Stimulated activated CD4-positive, alpha-beta T cell treated with anti-CD3 and anti-CD28 coated beads, Interleukin-15, amount 100 ng/mL, for 1 hour (primary cell): ENCODE results near the gene HIP1.
"Not testable (repeated sequence)": the region's sequence is repeated elsewhere in the genome, so short reads cannot be mapped to it uniquely, and the experiment has no call there.

Experiments
- DNase-seq, 2 donors: peaks; one replicate each; pipeline ENCODE4 v3.0.0-alpha.2; 2020; ENCODE audit warnings: low read depth in 1 of 2, low spot score in 1 of 2

Gene HIP1

DNA sequence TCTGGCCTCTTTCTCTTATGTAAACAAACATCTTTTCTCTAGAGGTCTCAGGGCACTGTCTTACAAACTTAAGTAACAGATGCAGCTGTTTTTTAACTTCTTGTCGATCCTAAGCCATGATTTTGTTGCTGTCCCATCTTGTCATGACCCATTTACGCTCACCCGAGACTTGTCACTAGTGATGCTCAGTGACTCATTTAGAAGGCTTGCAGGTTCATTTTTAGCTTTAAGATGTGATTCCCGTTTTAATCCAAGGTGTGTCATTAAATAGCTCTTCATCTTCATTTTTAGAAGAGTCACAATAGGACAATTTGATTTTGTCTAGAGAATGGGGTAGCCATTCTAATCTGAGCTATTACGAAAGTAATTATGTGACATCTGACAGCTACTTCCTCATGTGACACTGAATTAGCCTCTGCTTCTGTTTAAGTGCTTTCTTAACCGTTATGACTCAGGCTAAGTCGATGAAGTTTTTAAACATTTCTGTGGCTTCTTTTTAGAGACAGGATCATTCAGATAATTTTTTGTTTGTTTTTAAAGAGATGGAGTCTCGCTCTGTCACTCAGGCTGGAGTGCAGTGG lies 203.9 kb downstream of the HIP1 start:
- DNase-seq = no peak

DNA sequence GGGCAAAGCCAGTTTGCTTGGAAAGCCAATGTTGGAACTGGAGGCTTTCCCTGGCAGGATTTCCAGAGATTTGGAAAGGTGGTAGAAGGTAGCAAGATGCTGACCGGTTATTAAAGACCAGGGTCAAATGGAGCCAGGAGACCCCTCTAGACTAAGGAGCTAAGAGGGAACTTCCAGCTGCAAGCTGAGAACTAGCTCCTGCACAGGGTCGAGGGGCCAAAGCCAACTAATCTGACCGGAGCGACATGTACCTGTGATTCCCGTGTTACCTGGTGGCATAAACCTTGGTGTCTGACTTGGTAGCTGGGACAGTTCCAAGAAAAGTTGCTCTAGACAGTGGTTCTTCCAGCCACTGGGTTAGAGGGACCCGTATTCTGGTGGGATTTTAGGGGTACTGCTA lies 204.8 kb downstream of the HIP1 start:
- no peak for DNase-seq

DNA sequence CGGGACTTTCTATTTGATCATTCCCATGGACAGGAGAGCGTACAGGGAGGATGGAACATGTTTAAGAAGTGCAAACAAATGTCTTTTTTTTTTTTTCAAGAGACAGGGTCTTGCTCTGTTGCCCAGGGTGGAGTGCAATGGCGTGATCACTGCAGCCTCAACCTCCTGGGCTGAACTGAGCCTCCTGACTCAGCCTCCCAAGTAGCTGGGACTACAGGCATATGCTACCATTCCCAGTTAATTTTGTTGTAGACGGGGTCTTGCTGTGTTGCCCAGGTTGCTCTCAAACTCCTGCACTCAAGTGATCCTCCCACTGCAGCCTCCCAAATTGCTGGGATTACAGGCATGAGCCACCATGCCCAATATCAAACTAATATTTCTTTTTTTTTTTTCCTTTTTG lies 206.1 kb downstream of the HIP1 start:
- DNase-seq = no peak

GRCh38 chr7:75531359-75531821 lies 207.4 kb downstream of the HIP1 start:
- no peak for DNase-seq

- DNase-seq = not testable (repeated sequence)
These were observed 211.5 kb downstream of the HIP1 start for GRCh38 chr7:75527224-75527722.

DNA sequence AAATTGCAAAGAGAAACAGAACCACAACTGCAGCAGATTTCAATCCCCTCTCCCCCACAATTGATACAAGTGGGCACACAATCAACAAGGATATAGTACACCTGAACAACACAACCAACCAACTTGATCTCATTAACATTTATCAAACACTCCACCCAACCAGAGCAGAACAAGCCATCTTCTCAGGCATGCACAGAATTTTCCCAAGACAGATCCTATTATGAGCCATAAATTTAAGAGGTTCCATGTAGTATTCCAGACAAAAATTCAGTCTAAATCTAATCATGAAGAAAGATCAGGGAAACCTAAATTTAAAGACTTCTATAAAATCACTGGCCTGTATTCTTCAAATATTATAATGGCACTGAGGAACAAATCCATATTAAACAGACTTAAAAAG lies 217.0 kb downstream of the HIP1 start:
- DNase-seq = not testable (repeated sequence)

- not testable (repeated sequence) for DNase-seq
These were observed 219.9 kb downstream of the HIP1 start for GRCh38 chr7:75518842-75519241.

DNA sequence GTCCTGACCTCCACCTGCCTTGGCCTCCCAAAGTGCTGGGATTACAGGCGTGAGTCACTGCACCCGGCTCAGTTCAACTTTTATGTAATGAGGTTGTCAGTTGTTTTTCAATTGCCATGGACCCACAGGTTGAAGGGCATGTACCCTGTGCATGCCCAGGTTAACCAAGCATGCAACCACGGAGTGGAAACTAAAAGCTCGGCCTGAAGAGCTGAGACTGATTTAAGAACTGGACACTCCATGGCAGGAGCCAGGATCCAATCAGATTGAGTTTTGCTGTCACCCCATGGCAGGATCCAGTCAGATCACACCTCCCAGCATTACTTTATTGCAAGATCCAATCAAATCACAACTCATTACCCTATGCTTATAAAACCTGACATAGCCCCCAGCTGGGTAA lies 229.7 kb downstream of the HIP1 start:
- DNase-seq = not testable (repeated sequence)

GRCh38 chr7:75492020-75492419 lies 246.7 kb downstream of the HIP1 start, which contains the start of gene SPDYE5:
Gene SPDYE5 (plus strand): TSS chr7:75492320. CDS start chr7:75494048, 1,728 bp downstream.
- DNase-seq = not testable (repeated sequence)

DNA sequence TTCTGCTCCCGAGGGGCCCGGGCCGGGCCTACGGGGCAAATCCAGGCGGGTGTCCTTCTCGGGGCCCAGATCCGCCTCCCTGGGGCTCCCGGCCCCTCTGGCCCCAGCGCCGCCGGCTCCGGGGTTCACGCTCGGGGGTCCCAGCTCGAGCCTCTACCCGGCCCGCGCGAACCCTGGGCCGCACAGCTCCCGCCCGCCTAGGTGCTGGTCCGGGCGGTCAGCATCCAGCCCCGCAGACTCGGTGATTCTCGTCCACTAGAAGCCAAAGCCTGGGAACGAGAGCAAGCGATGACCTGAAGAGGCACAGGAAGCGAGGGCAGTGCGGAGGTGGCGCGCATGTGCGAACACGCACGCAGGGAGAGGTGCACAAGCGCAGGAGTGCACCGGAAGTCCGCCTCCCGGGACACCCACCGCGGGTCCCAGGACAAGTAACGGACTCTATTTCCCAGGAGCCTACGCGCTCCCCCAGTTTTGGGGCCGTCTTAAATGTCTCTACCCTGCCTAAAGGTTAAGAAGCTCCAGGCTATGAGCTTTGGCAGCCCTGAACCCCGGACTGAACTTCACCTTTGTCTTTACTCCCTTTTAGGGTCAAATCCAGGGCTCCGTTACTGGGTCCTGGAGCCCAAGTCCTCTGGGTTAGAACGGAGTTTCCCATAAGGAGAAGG lies 252.6 kb downstream of the HIP1 start, which contains the start of gene POM121C:
Gene POM121C, minus strand, starts transcription at position 321 of the 665 bp plus-strand sequence. CDS start 44,803 bp downstream, outside the sequence.
- DNase-seq = peak; percentile 73 to 79

GRCh38 chr7:75485355-75485978 lies 253.3 kb downstream of the HIP1 start:
- DNase-seq = not testable (repeated sequence)
